Smooth muscle cell (in vitro differentiated cells): Measurements from ENCODE around the gene PDLIM1. TPM values are rescaled to one million over a fixed set of nuclear protein-coding genes. Genes with fewer than 3 reads are reported as not detected.

ENCODE experiments used
- DNase-seq: peaks from one replicate; lab custom pipeline; 2025; ENCODE audit not compliant: unreplicated experiment; lab: John Stamatoyannopoulos, UW
- H2AFZ ChIP-seq: fragments of 200-600 bp; sonication (generic); 2 replicates; pipeline ENCODE4 v1.6.0; 2016; ENCODE audit warnings: antibody characterized with exemption, low read depth, mild to moderate bottlenecking
- H3F3A ChIP-seq: fragments of 200-600 bp; sonication (generic); 2 replicates; pipeline ENCODE4 v1.6.0; 2017; ENCODE audit warnings: antibody characterized with exemption, low read depth
- H3K27ac ChIP-seq: fragments of 200-600 bp; sonication (generic); 2 replicates; pipeline ENCODE4 v1.5.1; 2016; ENCODE audit warnings: low read depth, mild to moderate bottlenecking
- H3K27me3 ChIP-seq: fragments of 200-600 bp; sonication (generic); 2 replicates; pipeline ENCODE4 v1.6.1; 2016; ENCODE audit warnings: low read depth, mild to moderate bottlenecking
- H3K36me3 ChIP-seq: fragments of 200-600 bp; sonication (generic); 2 replicates; pipeline ENCODE4 v1.5.1; 2016; ENCODE audit warnings: low read depth
- H3K4me1 ChIP-seq: fragments of 200-600 bp; sonication (generic); 2 replicates; pipeline ENCODE4 v1.5.1; 2016; ENCODE audit warnings: low read depth
- H3K4me2 ChIP-seq: fragments of 200-600 bp; sonication (generic); 2 replicates; pipeline ENCODE4 v1.6.0; 2016; ENCODE audit warnings: mild to moderate bottlenecking
- H3K4me3 ChIP-seq: fragments of 200-600 bp; sonication (generic); 2 replicates; pipeline ENCODE4 v1.5.1; 2016; ENCODE audit warnings: mild to moderate bottlenecking
- H3K79me2 ChIP-seq: fragments of 200-600 bp; sonication (generic); 2 replicates; pipeline ENCODE4 v1.6.0; 2016; ENCODE audit warnings: low read depth, mild to moderate bottlenecking
- H3K9ac ChIP-seq: fragments of 200-600 bp; sonication (generic); 2 replicates; pipeline ENCODE4 v1.6.0; 2016; ENCODE audit warnings: low read depth
- H3K9me3 ChIP-seq: fragments of 200-600 bp; sonication (generic); replicated peaks from 2 replicates; pipeline ENCODE4 v1.5.1; 2016; ENCODE audit warnings: low read depth
- H4K20me1 ChIP-seq: fragments of 200-600 bp; sonication (generic); 2 replicates; pipeline ENCODE4 v1.6.0; 2016; ENCODE audit warnings: low read depth
- WGBS: methylation state at CpG from one replicate; pipeline ENCODE4 v1.1.7; 2016; ENCODE audit warnings: low lambda C conversion rate; 5-methylcytosine and 5-hydroxymethylcytosine counted together
- polyA plus RNA-seq: library from polyadenylated mRNA; unstranded; fragments of >200 nt; fragmentation: Nextera tagmentation; extraction: Ambion mirVana; gene quantifications from 2 replicates; pipeline ENCODE4 v1.2.1, GENCODE V29; 2016
- total RNA-seq: library from RNA; depleted of rRNA; stranded (reverse); fragments of >200 nt; gene quantifications from 2 replicates; pipeline ENCODE4 v1.2.3, GENCODE V29; 2014
- TF ChIP-seq, protein P1 (sequence below): fragments of 200-600 bp; sonication (generic); IDR thresholded peaks from 2 replicates; pipeline ENCODE4 v1.5.1; 2017; ENCODE audit warnings: borderline replicate concordance, mild to moderate bottlenecking, antibody characterized with exemption; ENCODE audit not compliant: insufficient read depth, poor library complexity, severe bottlenecking

PDLIM1 gene
- total and polyA plus RNA-seq, 2 experiments from 2014 or later: 102 to 187 TPM

DNA sequence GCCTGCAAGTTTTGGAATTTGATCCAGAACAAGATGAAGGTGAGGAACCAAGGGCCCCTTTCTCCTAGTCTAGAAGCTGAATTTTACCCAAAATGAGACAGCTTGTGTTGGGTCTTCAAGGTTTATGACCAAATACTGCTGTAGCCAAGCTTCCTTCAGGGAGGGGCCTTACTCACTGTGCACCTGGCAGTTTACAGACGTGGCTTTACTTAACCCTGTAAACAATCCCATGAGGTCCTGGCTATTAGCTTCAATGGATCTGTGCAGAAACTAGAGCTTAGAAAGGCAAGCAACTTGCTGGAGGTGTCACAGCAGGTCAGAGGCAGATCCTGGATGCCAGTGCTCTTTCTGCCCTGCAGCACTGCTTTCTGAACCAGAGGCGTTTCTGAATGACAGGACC, 46.7 kb downstream of the PDLIM1 start:
- 84% methylated on average over 2 of the region's 2 CpGs for WGBS
- TF ChIP-seq, protein P1, sequence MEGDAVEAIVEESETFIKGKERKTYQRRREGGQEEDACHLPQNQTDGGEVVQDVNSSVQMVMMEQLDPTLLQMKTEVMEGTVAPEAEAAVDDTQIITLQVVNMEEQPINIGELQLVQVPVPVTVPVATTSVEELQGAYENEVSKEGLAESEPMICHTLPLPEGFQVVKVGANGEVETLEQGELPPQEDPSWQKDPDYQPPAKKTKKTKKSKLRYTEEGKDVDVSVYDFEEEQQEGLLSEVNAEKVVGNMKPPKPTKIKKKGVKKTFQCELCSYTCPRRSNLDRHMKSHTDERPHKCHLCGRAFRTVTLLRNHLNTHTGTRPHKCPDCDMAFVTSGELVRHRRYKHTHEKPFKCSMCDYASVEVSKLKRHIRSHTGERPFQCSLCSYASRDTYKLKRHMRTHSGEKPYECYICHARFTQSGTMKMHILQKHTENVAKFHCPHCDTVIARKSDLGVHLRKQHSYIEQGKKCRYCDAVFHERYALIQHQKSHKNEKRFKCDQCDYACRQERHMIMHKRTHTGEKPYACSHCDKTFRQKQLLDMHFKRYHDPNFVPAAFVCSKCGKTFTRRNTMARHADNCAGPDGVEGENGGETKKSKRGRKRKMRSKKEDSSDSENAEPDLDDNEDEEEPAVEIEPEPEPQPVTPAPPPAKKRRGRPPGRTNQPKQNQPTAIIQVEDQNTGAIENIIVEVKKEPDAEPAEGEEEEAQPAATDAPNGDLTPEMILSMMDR: no peak
- peaks cover 8% of the 10 kb centered on the region for H3K4me1 ChIP-seq
- no peaks in the 10 kb centered on the region for H3K27me3 ChIP-seq
- H3K9me3 ChIP-seq: no peaks in the 10 kb centered on the region
- no peaks in the 10 kb centered on the region for H3K36me3 ChIP-seq
- no peak overlapping the region for H2AFZ ChIP-seq
- no peak overlapping the region for H3K9ac ChIP-seq
- H3K79me2 ChIP-seq: peaks cover 23% of the 10 kb centered on the region
- no peak overlapping the region for H3K27ac ChIP-seq
- peaks cover 50% of the 10 kb centered on the region for H4K20me1 ChIP-seq
- no peak for DNase-seq
- no peak overlapping the region for H3K4me2 ChIP-seq
- H3F3A ChIP-seq: peaks cover 15% of the 10 kb centered on the region
- no peak overlapping the region for H3K4me3 ChIP-seq

DNA sequence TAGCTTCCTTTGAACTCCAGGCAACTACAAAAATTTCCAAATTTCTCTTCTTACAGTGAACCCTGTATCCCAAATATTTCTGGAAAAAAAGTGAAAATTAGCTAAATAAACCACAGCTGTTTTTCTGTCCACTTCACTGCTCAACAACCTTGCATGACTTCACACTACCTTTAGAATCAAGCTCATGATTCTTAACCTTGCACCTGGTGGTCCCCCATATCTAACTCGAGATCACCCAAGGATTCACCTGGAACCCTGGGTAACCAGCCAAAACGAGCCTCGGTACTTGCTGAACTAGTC, 47.5 kb downstream of the PDLIM1 start:
- Histone ChIP-seq H3K9ac (no peak overlapping the region), H3K79me2 (peaks cover 23% of the 10 kb centered on the region), H3K27ac (no peak overlapping the region), H3K36me3 (no peaks in the 10 kb centered on the region), H3K4me1 (peaks cover 8% of the 10 kb centered on the region), H4K20me1 (peaks cover 54% of the 10 kb centered on the region), H3K27me3 (no peaks in the 10 kb centered on the region), H3F3A (peaks cover 14% of the 10 kb centered on the region), H3K9me3 (no peaks in the 10 kb centered on the region), H2AFZ (no peak overlapping the region), H3K4me3 (no peak overlapping the region), H3K4me2 (no peak overlapping the region)
- 81% methylated on average over 3 of the region's 3 CpGs for WGBS
- TF ChIP-seq, protein P1: no peak
- DNase-seq: no peak

DNA sequence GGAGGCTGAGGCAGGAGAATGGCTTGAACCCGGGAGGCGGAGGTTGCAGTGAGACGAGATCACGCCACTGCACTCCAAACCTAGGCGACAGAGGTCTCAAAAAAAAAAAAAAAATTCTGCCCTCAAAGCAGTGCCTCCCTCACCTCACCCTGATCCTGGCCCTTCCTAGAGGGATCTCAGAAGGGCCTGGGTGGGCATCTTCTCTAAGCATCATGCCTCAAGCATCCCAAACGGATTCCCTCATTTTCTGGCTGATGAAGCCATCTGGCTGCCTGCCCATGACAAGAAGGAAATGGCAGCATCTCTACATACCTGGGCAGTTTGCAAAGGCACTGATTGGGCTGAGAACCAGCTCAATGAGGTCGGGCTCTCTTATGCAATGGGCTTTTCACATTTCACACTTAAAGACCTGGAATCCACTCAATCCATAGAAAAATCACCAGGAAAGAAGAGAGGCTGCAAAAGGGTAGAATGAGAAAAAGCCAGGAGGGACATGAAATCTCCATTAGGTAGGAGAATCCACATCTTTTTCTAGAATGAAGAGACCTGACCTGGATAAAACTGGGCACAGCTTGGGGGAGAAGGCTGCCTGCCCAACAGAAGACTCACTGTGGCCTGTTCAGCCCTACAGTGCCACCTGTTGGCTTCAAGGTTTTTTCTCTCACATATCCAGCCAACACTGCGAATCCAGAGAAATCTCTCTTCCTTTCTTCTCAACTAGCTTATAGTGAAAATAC, 48.1 kb downstream of the PDLIM1 start:
- peaks cover 9% of the 10 kb centered on the region for H3F3A ChIP-seq
- H3K4me1 ChIP-seq: peaks cover 4% of the 10 kb centered on the region
- no peak overlapping the region for H3K9ac ChIP-seq
- peaks cover 59% of the 10 kb centered on the region for H4K20me1 ChIP-seq
- H3K4me2 ChIP-seq: no peak overlapping the region
- no peak overlapping the region for H2AFZ ChIP-seq
- no peak overlapping the region for H3K27ac ChIP-seq
- 79% methylated on average over 8 of the region's 8 CpGs for WGBS
- H3K27me3 ChIP-seq: no peaks in the 10 kb centered on the region
- no peaks in the 10 kb centered on the region for H3K9me3 ChIP-seq
- H3K4me3 ChIP-seq: no peak overlapping the region
- TF ChIP-seq, protein P1: peak; percentile 53
- H3K36me3 ChIP-seq: no peaks in the 10 kb centered on the region
- no peak for DNase-seq
- H3K79me2 ChIP-seq: peaks cover 23% of the 10 kb centered on the region

DNA sequence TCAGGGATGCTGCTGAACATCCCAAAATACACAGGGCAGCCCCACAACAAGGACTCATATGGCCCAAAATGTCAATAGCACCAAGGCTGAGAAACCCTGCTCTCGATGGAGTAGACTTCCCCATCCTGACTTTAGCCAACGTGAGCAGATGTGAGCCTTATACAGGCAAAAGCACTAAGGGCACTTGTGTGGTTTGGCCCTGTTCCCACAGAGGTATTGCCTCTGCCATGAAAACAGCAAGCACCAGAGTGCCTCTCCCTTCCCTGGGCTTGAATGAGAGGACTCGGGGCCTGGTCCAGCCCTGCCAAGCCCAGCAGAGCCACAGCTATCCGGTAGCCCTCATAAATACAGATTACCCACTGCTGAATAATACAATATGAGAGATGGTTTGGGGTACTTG, 49.3 kb downstream of the PDLIM1 start:
- no peak for DNase-seq
- Histone ChIP-seq H4K20me1 (peaks cover 59% of the 10 kb centered on the region), H3K9ac (no peak overlapping the region), H3K4me1 (no peaks in the 10 kb centered on the region), H3K9me3 (no peaks in the 10 kb centered on the region), H3K4me2 (no peak overlapping the region), H3K36me3 (no peaks in the 10 kb centered on the region), H3K27me3 (no peaks in the 10 kb centered on the region), H3F3A (peaks cover 5% of the 10 kb centered on the region), H2AFZ (no peak overlapping the region), H3K27ac (no peak overlapping the region), H3K79me2 (peaks cover 23% of the 10 kb centered on the region), H3K4me3 (no peak overlapping the region)
- TF ChIP-seq, protein P1: no peak
- WGBS: 81% methylated on average over 4 of the region's 4 CpGs
